Stimulated activated CD8-positive, alpha-beta memory T cell treated with anti-CD3 and anti-CD28 coated beads, Interleukin-4, amount 100 ng/mL, for 1 hour (primary cell): ENCODE measurements around the gene TESK2.
"Not testable (repeated sequence)": the region's sequence is repeated elsewhere in the genome, so short reads cannot be mapped to it uniquely, and the experiment has no call there.

Source experiments
- DNase-seq, 2 donors: peaks; one replicate each; pipeline ENCODE4 v3.0.0-alpha.2; 2020; ENCODE audit warnings: low read depth in 2 of 2, low spot score in 1 of 2

The TESK2 gene

DNA sequence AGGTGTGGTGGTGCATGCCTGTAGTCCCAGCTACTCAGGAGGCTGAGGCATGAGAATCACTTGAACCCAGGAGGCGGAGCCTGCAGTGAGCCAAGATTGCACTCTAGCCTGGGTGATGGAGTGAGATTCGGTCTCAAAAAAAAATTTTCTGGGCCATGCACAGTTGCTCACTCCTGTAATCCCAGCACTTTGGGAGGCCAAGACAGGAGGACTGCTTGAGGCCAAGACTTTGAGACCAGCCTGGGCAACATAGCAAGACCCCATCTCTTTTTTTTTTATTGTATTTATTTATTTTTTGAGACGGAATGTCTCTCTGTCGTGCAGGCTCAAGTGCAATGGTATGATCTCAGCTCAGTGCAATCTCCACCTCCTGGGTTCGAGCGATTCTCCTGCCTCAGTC lies 16.8 kb downstream of the TESK2 start:
- DNase-seq, result not testable (repeated sequence)

GRCh38 chr1:45473302-45473701 lies 17.7 kb downstream of the TESK2 start:
- no peak for DNase-seq

DNA sequence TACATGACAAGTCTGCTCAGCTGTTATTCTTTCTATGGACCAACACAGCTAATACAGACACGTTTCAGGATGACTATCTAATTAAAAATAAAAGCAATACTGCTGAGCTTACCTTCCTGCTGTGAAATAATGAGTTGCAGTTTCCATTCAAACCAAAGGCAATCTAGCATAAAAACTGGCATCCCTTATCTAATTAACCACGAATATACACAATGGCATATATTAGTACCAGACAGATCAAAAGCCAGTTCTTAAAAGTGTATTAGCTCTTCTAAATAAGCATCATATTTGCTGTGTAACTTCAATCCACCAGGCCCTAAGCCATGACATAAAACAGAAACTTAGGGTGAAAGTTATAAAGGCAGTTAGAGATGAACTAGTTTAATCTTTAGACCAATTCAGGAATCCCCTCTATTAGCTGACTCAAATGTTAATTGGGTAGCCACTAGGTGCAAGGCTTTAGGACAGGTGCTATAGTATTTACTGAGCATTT lies 20.6 kb downstream of the TESK2 start:
- DNase-seq, result no peak

DNA sequence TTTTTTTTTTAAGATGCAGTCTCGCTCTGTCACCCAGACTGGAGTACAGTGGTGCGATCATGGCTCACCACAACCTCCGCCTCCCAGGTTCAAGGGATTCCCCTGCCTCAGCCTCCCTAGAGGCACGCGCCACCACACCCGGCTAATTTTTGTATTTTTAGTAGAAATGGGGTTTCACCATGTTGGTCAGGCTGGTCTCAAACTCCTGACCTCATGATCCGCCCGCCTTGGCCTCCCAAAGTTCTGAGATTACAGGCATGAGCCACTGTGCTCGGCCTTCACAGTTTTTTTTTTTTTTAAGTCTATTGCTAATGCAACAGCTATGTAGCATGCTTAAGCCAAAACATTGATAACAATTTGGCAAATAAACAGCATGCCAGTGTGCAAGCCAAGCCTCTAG lies 23.6 kb downstream of the TESK2 start:
- DNase-seq, result not testable (repeated sequence)

- no peak for DNase-seq
Measured at GRCh38 chr1:45465277-45465676, 25.7 kb downstream of the TESK2 start.

DNA sequence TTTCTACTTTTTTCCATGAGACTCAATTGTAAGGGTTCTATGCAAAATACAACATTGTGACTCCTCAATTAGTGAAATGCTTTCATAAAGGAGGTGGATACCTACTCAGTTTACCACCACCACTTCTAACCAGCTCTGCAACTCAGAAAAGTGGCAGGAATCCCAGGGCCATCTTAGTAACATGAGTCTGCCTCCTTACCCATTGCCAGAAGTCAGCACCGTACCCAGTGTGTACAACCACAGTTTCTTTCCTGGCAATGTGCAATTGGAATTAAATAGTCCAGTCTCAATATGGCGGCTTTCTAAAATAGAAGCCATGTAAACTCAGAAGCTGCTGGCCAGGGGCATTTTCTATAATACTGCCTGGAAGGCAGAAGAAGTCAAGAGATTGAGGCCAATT lies 32.1 kb downstream of the TESK2 start:
- DNase-seq, result no peak

DNA sequence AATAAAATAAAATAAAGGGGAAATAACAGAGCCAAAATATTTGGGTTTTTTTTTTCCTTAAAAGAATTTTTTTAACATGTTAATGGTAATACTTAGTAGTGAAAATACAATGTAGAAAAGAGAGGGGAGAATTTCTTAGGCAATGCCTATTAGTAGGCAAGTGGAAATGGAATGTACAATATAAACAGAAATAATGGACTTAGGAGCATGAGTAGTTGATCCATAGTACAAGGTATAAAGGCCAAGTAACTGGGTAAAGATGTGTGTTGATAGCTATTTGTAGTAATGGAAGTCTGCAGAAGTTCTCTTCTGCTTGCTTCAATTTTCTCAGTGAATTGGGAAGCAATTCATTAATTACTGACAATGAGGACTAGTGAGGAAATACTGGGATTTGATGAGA lies 34.4 kb downstream of the TESK2 start:
- no peak for DNase-seq

- DNase-seq, result no peak
Measured at GRCh38 chr1:45455162-45455561, 35.8 kb downstream of the TESK2 start.

- no peak for DNase-seq
Measured at GRCh38 chr1:45454464-45454863, 36.5 kb downstream of the TESK2 start.

GRCh38 chr1:45452503-45452902 lies 38.5 kb downstream of the TESK2 start:
- DNase-seq, result no peak

GRCh38 chr1:45448357-45448756 lies 42.6 kb downstream of the TESK2 start:
- no peak for DNase-seq

DNA sequence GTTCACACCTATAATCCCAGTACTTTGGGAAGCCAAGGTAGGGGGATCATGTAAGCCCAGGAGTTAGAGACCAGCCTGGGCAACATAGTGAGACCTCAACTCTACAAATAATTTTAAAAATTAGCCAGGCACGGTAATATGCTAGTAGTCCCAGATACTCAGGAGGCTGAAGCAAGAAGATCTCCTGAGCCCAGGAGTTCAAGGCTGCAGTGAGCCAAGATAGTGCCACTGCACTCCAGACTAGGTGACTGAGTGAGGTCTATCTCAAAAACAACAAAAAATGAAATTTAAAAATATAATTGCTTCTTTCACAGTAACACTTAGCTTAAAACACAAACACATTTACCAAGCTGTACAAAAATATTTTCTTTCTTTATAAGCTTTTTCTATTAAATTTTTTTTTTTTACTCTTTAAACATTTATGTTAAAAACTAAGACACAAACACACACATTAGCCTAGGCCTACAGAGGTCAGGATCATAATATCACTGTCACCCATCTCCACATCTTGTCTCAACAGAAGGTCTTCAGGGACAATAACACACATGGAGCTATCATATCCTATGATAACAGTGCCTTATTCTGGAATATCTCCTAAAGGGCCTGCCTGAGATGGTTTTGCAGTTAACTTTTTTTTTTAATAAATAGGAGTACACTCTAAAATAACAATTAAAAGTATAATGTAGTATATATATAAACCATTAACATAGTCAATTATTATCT lies 43.9 kb downstream of the TESK2 start:
- no peak for DNase-seq

GRCh38 chr1:45446530-45446929 lies 44.4 kb downstream of the TESK2 start:
- DNase-seq, result no peak

GRCh38 chr1:45444609-45445131 lies 46.3 kb downstream of the TESK2 start:
- no peak for DNase-seq

- no peak for DNase-seq
Measured at GRCh38 chr1:45443580-45444446, 47.1 kb downstream of the TESK2 start.

DNA sequence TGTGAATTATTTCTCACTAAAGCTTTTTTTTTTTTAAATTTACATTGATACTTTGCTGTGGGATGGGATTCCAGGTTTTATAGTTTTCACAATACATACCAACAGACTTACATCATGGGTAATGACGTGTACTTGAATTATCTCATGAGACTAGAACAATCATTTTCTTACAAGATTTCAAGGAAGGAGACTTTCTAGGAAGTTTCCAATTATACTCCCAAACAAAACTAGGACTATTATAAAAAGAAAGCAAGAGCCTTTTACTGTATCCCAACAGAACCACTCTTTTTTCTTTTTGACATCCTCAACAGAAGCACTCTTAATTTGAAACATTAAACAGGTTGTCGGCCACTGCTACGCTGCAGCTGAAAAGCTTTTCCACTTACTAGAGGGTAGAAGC lies 48.7 kb downstream of the TESK2 start:
- DNase-seq, result no peak

DNA sequence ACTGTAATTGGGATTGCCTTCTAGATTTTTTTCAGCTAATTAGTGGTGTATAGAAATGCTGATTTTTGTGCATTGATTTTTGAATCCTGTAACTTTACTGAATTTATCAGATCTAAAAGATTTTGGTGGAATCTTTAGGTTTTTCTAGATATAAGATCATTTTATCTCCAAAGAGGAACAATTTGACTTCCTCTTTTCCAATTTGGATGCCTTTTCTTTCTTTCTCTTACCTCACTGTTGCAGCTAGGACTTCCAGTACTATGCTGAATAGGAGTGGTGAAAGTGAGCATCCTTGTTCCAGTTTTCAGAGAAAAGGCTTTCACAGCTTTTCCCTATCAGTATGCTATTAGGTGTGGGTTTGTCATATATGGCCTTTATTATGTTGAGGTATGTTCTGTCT lies 53.6 kb downstream of the TESK2 start:
- no peak for DNase-seq

- no peak for DNase-seq
Measured at GRCh38 chr1:45430490-45430889, 60.5 kb downstream of the TESK2 start.

DNA sequence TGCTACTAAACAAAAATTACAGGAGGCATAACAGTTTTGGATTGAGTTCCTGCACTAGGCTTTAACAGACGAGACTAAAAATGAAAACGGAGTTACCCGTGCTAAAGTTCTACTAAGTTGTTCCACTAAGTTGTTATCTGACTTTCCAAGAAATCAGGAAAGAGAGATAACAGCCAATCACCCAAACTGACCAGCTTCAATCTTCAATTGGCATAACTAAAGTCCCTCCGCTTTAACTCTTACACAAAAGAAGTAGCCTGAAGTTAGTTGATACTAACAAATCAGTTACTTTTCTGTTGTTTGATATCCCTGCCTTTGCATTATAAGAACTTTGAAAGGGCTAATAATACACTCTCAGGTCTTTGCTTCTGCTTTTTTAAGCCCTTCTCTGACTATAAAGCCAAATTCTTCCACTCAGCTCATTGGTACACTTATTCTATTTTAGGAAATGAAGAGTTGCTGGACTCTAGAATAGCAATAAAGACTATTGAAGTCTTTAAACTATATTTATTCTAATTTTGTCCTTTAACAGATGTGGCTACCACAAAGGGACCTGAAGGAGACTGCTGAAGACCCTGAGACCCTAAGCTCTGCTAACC lies 61.3 kb downstream of the TESK2 start:
- no peak for DNase-seq

DNA sequence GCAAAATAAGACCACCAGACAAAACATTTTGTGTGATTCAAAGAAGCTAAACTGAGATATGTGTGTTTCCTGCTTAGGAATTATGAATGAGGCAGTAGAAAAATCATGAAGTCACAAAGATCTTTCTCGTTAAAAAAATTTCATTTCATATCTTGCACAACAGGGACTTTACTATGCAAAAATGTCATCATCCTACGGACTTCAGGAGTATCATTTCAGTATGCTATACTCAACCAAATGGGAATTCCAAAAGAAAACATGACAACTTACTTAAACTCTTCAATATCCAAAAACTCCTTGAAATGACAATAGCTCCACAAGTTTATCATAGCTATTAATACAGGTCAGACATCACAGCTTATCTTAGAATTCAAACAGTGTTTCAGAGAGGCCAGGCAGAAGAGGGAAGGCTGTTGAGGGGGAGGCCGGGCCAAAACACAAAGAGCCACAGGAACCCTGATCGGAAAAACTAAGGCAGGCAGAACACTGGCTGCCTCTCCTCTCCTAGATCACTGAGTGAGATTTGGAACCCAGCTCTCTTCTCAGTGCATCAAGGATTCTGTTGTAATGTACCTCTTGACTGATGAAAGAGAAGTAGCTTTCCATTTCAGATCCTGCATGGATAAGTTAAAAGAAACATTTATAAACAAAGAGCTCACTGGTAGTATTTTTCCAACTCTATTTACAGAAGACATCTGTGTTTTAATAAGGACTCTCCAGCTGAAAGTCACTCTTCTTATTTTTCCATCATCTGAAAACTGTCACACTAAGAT lies 66.9 kb downstream of the TESK2 start:
- DNase-seq, result no peak

DNA sequence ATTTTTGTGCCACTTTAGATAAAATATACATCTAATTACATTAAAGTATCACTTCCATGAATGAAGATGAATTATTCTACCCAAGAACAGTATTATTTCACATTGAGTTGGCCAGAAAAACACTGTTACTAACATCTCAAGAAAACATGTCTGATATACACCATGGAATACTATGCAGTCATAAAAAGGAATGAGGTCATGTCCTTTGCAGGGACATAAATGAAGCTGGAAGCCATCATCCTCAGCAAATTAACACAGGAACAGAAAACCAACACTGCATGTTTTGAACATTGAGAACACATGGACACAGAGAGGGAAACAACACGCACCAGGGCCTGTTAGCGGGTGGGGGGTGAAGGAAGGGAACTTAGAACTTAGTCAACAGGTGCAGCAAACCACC lies 69.0 kb downstream of the TESK2 start:
- DNase-seq, result no peak
